Endothelial cell of umbilical vein (primary cell): Measurements from ENCODE around the gene HOXA3. TPM values are rescaled to one million over a fixed set of nuclear protein-coding genes. Genes with fewer than 3 reads are reported as not detected.

Source experiments
- BruUV-seq: library from RNA; stranded (reverse); fragments of 400-500 nt; replicated peaks from 2 replicates; lab custom pipeline; 2021; lab: Mats Ljungman, UMichigan
- CTCF ChIA-PET: fragments of 300-600, 350-600 bp; sonication (Branson Sonifier 250); formaldehyde crosslinking; loops from one replicate; lab custom pipeline; 2021; ENCODE audit warnings: antibody characterized with exemption, inconsistent platforms; lab: Charles Lee
- POLR2A ChIA-PET: fragments of 300-600, 350-600 bp; sonication (Branson Sonifier 250); formaldehyde crosslinking; loops from one replicate; lab custom pipeline; 2021; ENCODE audit warnings: antibody characterized with exemption, inconsistent platforms; lab: Charles Lee
- DNase-seq: peaks from one replicate; pipeline ENCODE4 v3.0.0-alpha.2; 2011; ENCODE audit warnings: low read depth, low spot score
- FAIRE-seq: peaks from 2 replicates; lab custom pipeline; 2011; peaks lifted over from hg19 to GRCh38; lab: Jason Lieb, UNC
- H2AFZ ChIP-seq: 2 replicates; pipeline ENCODE4 v1.6.0; 2012; ENCODE audit warnings: low read depth, low read length, control low read depth, inconsistent platforms
- H3K27ac ChIP-seq: 2 replicates; pipeline ENCODE4 v1.5.1; 2011; ENCODE audit warnings: low read depth, mild to moderate bottlenecking, control low read depth, low read length, moderate library complexity; ENCODE audit not compliant: insufficient read depth
- H3K27me3 ChIP-seq, 2 experiments: 2 replicates each; pipeline versions ENCODE4 v1.6.0 to v1.6.1; 2011; ENCODE audit warnings: low read length in 2 of 2, mixed read lengths in 1 of 2; ENCODE audit not compliant: control insufficient read depth in 2 of 2, insufficient read depth in 2 of 2
- H3K36me3 ChIP-seq, 2 experiments: 2 replicates in 1 of 2; 3 replicates in 1 of 2; pipeline ENCODE4 v1.5.1; 2011; ENCODE audit warnings: low read length in 2 of 2, mild to moderate bottlenecking in 1 of 2, moderate library complexity in 1 of 2; ENCODE audit not compliant: control insufficient read depth in 2 of 2, insufficient read depth in 2 of 2; ENCODE audit errors: extremely low read depth in 1 of 2
- H3K4me1 ChIP-seq: 3 replicates; pipeline ENCODE4 v1.5.1; 2011; ENCODE audit warnings: mild to moderate bottlenecking, low read length; ENCODE audit not compliant: control insufficient read depth, insufficient read depth; ENCODE audit errors: extremely low read depth
- H3K4me2 ChIP-seq: 2 replicates; pipeline ENCODE4 v1.6.1; 2011; ENCODE audit warnings: low read length, control low read depth, mixed read lengths; ENCODE audit not compliant: insufficient read depth
- H3K4me3 ChIP-seq, 3 experiments: fragments of 200-600 bp in 1 of 3; sonication (generic), shearing (Covaris generic) in 1 of 3; replicated peaks in 1 of 3; 2 replicates each; pipeline ENCODE4 v1.5.1; 2011 to 2016; ENCODE audit warnings: control low read depth in 3 of 3, low read length in 3 of 3, mild to moderate bottlenecking in 2 of 3, inconsistent platforms in 1 of 3, low read depth in 1 of 3, moderate library complexity in 1 of 3; ENCODE audit not compliant: insufficient read depth in 1 of 3
- H3K79me2 ChIP-seq: 2 replicates; pipeline ENCODE4 v1.6.0; 2012; ENCODE audit warnings: low read length, inconsistent platforms; ENCODE audit not compliant: control insufficient read depth, insufficient read depth
- H3K9ac ChIP-seq: replicated peaks from 2 replicates; pipeline ENCODE3; 2011; ENCODE audit warnings: low read length, control low read depth; ENCODE audit not compliant: insufficient read depth; ENCODE audit errors: extremely low read depth
- H3K9me1 ChIP-seq: replicated peaks from 3 replicates; pipeline ENCODE4 v1.6.0; 2011; ENCODE audit warnings: mild to moderate bottlenecking, low read length; ENCODE audit not compliant: control insufficient read depth, insufficient read depth; ENCODE audit errors: extremely low read depth
- H3K9me3 ChIP-seq: replicated peaks from 2 replicates; pipeline ENCODE4 v1.5.1; 2012; ENCODE audit warnings: low read length, inconsistent platforms; ENCODE audit not compliant: control insufficient read depth, insufficient read depth
- H4K20me1 ChIP-seq: replicated peaks from 2 replicates; pipeline ENCODE3; 2011; ENCODE audit warnings: mild to moderate bottlenecking, low read length; ENCODE audit not compliant: control insufficient read depth, insufficient read depth; ENCODE audit errors: extremely low read depth
- EZH2 ChIP-seq: IDR thresholded peaks from 2 replicates; pipeline ENCODE4 v1.6.1; 2012; ENCODE audit warnings: borderline replicate concordance, low read depth, mild to moderate bottlenecking, moderate library complexity, low read length, inconsistent platforms; ENCODE audit not compliant: severe bottlenecking
- FOS ChIP-seq: IDR thresholded peaks from 2 replicates; pipeline ENCODE4 v1.6.1; 2011; ENCODE audit warnings: mild to moderate bottlenecking, low read length, moderate library complexity, borderline replicate concordance; ENCODE audit not compliant: insufficient read depth
- GATA2 ChIP-seq: IDR thresholded peaks from 2 replicates; pipeline ENCODE4 v1.7.0; 2011; ENCODE audit warnings: low read depth, mild to moderate bottlenecking, moderate library complexity, mixed read lengths, low read length; ENCODE audit not compliant: insufficient read length, insufficient read depth
- JUN ChIP-seq: IDR thresholded peaks from 2 replicates; pipeline ENCODE4 v1.6.1; 2011; ENCODE audit warnings: borderline replicate concordance, low read depth; ENCODE audit not compliant: insufficient read length, insufficient read depth
- POLR2A ChIP-seq: IDR thresholded peaks from 2 replicates; pipeline ENCODE4 v1.6.1; 2012; ENCODE audit warnings: low read depth, mild to moderate bottlenecking, control low read depth, low read length
- POLR2AphosphoS5 ChIP-seq: IDR thresholded peaks from 2 replicates; pipeline ENCODE4 v1.6.1; 2012; ENCODE audit warnings: low read depth, mild to moderate bottlenecking, control low read depth, low read length, moderate library complexity; ENCODE audit not compliant: insufficient read depth
- dilution Hi-C: fragments of 300-500 bp; cut with MboI; formaldehyde crosslinking; loops from one replicate; pipeline ENCODE4 v1.15.0; 2019; ENCODE audit warnings: low sequenced_read_pairs; ENCODE audit not compliant: extremely low pct_ligation_motif_present
- intact Hi-C: fragments of 100-400 bp; cut with micrococcal nuclease; formaldehyde crosslinking; loops from one replicate; pipeline ENCODE4 v1.10.0; 2022
- polyA plus RNA-seq, 4 experiments: library from polyadenylated mRNA; depleted of rRNA in 3 of 4; stranded (reverse) in 3 of 4; unstranded in 1 of 4; fragments of >200 nt; gene quantifications; 2 replicates each; pipeline versions ENCODE4 v1.2.1 to v1.2.3, GENCODE V29; 2011 to 2012; ENCODE audit warnings: missing spikeins in 1 of 4
- total RNA-seq: library from RNA; stranded (reverse); gene quantifications from 2 replicates; pipeline ENCODE4 v1.2.3, GENCODE V29; 2021
- TF ChIP-seq, protein P1 (sequence below), 2 donors: IDR thresholded peaks; 1 replicate in 1 of 2; 2 replicates in 1 of 2; pipeline ENCODE4 v1.5.1; 2011; ENCODE audit warnings: low read length in 2 of 2, mild to moderate bottlenecking in 2 of 2, moderate library complexity in 2 of 2, control low read depth in 1 of 2, inconsistent platforms in 1 of 2, low read depth in 1 of 2; ENCODE audit not compliant: insufficient read depth in 1 of 2; ENCODE audit errors: extremely low read depth in 1 of 2

The HOXA3 gene
- total and polyA plus RNA-seq, 2 donors (not counting 3 experiments of a cell fraction or from before 2014, with no cell fraction given): 4.7 to 14.0 TPM

DNA sequence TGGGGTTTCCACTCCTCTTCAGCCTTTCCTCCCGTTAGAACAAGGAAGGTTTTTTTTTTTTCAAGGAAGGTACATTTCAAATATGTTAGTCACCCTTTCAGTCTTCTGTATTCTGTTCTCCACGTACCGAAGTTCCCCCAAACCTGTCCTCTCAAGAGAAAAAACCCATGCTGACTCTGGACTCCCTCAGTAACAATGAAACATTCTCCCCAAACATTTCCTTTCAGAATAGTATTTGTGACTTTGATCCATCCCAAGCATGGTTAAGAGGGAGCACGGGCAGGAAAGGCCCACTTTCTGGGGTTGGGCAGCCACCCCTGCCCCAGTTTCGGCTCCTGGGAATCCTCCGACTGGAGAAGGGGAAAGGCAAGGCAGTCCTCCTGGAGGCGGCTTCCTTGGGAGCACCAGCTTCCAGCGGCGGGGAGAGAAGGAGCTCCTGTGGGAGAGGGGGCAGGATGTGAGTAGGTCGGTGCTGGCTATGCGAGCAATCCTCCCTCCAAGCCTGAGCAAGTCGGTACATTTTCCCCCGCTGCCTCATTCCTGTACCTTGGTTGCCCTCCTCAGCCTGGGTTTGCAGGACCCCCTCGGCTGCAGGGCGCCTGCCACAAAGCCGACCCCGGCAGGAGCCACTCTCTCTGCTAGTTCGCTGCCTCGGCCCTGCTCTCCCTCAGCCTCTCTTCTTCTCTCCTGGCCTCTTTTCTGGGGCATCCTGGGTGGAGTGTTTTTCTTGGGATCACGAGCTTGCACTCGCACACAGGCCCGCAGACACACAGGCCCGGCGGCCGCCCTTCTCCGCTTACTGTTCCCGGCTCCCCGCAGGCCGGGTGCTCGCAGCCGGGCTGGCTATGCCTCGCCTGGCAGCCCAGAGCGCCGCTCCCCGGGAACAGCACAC is 54.5 kb downstream of the HOXA3 start:
- Histone ChIP-seq H3K4me1 (peaks cover 52% of the 10 kb centered on the region), H3K27me3 (no peaks in the 10 kb centered on the region), H4K20me1 (no peaks in the 10 kb centered on the region), H3K9ac (peak overlapping the region; percentile 90), H3K9me3 (no peaks in the 10 kb centered on the region), H3K4me2 (peak overlapping the region; percentile 74), H3K79me2 (peaks cover 77% of the 10 kb centered on the region), H3K36me3 (peaks cover 0 to 3% of the 10 kb centered on the region in 2 experiments), H2AFZ (no peak overlapping the region), H3K4me3 (peak overlapping the region; percentile 80 to 92 (median 86)), H3K27ac (peak overlapping the region; percentile 93), H3K9me1 (no peaks in the 10 kb centered on the region)
- DNase-seq (peak; percentile 58), FAIRE-seq (peak; percentile 58)
- dilution Hi-C loops (no loop called here), intact Hi-C loops (loop anchor here (2.0 kb wide), 1 partner anchor 51 kb away; no protein-coding TSS in a partner anchor)
- ChIA-PET POLR2A (interaction anchor here (1.1 to 1.9 kb wide), 5 partner anchors 18 to 244 kb away, joined by 3 to 4 read pairs (median 3); partner anchors contain the start of gene HOXA5), CTCF (interaction anchor here (0.7 to 9.6 kb wide), 15 partner anchors 9 to 1205 kb away, joined by 3 to 124 read pairs (median 4); partner anchors contain the start of gene HOXA5)
- BruUV-seq: no TSS peak
- TF ChIP-seq JUN (no peak), POLR2A (no peak), EZH2 (no peak), POLR2AphosphoS5 (no peak), GATA2 (no peak), FOS (no peak)
- TF ChIP-seq, protein P1, sequence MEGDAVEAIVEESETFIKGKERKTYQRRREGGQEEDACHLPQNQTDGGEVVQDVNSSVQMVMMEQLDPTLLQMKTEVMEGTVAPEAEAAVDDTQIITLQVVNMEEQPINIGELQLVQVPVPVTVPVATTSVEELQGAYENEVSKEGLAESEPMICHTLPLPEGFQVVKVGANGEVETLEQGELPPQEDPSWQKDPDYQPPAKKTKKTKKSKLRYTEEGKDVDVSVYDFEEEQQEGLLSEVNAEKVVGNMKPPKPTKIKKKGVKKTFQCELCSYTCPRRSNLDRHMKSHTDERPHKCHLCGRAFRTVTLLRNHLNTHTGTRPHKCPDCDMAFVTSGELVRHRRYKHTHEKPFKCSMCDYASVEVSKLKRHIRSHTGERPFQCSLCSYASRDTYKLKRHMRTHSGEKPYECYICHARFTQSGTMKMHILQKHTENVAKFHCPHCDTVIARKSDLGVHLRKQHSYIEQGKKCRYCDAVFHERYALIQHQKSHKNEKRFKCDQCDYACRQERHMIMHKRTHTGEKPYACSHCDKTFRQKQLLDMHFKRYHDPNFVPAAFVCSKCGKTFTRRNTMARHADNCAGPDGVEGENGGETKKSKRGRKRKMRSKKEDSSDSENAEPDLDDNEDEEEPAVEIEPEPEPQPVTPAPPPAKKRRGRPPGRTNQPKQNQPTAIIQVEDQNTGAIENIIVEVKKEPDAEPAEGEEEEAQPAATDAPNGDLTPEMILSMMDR (IDR thresholded peaks at IDR 0.05; ENCODE audit: extremely low read depth in 1 of 2, insufficient read depth in 1 of 2, low read depth in 1 of 2, low read length in 2 of 2): peak in 1 of 2 donors; percentile 5
